Astrocyte (in vitro differentiated cells and primary cell): ENCODE results near the gene NFE2L1.

ENCODE experiments used
- CTCF ChIP-seq: IDR thresholded peaks from 2 replicates; pipeline ENCODE4 v1.5.1; 2011; ENCODE audit warnings: low read depth, mild to moderate bottlenecking, inconsistent platforms, low read length, moderate library complexity; ENCODE audit not compliant: insufficient read depth
- EZH2 ChIP-seq: IDR thresholded peaks from 2 replicates; pipeline ENCODE4 v1.6.1; 2012; ENCODE audit warnings: mild to moderate bottlenecking, low read length, inconsistent platforms; ENCODE audit not compliant: insufficient read depth

- TF ChIP-seq CTCF: no peak
- no peak for TF ChIP-seq EZH2
Observed at GRCh38 chr17:48062273-48062672, 14.1 kb downstream of the NFE2L1 start.
